Measurements from ENCODE around the gene MUC16. TPM values are rescaled to one million over a fixed set of nuclear protein-coding genes. Genes with fewer than 3 reads are reported as not detected.

The MUC16 gene
- total and polyA plus RNA-seq, 2 donors, result under 0.01 TPM; not detected in 1

Other genes with a start within 250 kb of the MUC16 start
- 36.0 TPM for gene ZNF558, start 178.1 kb downstream of the MUC16 start, total RNA-seq
- 24.9 TPM for gene ZNF558, start 178.1 kb downstream of the MUC16 start, polyA plus RNA-seq
- not detected for gene MBD3L1, start 178.0 kb downstream of the MUC16 start, total RNA-seq
- gene MBD3L1, start 178.0 kb downstream of the MUC16 start, polyA plus RNA-seq, result not detected
- not detected for gene OR1M1, start 76.7 kb upstream of the MUC16 start, total RNA-seq
- not detected for gene OR1M1, start 76.7 kb upstream of the MUC16 start, polyA plus RNA-seq
- gene OR7G2, start 97.1 kb upstream of the MUC16 start, total RNA-seq, result not detected
- not detected for gene OR7G2, start 97.1 kb upstream of the MUC16 start, polyA plus RNA-seq
- not detected for gene OR7G1, start 105.4 kb upstream of the MUC16 start, total RNA-seq
- not detected for gene OR7G1, start 105.4 kb upstream of the MUC16 start, polyA plus RNA-seq
- not detected for gene OR7G3, start 116.5 kb upstream of the MUC16 start, total RNA-seq
- not detected for gene OR7G3, start 116.5 kb upstream of the MUC16 start, polyA plus RNA-seq
- 14.0 TPM for gene ZNF317, start 130.0 kb upstream of the MUC16 start, total RNA-seq
- 17.0 TPM for gene ZNF317, start 130.0 kb upstream of the MUC16 start, polyA plus RNA-seq
- gene OR7D2, start 168.6 kb upstream of the MUC16 start, total RNA-seq, result not detected
- 0.03 TPM for gene OR7D2, start 168.6 kb upstream of the MUC16 start, polyA plus RNA-seq
- gene OR7D4, start 209.2 kb upstream of the MUC16 start, total RNA-seq, result not detected
- not detected for gene OR7D4, start 209.2 kb upstream of the MUC16 start, polyA plus RNA-seq
- gene OR7E24, start 240.5 kb upstream of the MUC16 start, total RNA-seq, result not detected
- gene OR7E24, start 240.5 kb upstream of the MUC16 start, polyA plus RNA-seq, result not detected